Suppressor macrophage treated with lipopolysaccharide for 1 hour (primary cell): Measurements from ENCODE around the gene PITPNM3.
"Not testable (repeated sequence)": the region's sequence is repeated elsewhere in the genome, so short reads cannot be mapped to it uniquely, and the experiment has no call there.

Experiments
- DNase-seq, 3 donors: peaks; one replicate each; pipeline ENCODE4 v3.0.0-alpha.2; 2020 to 2022

PITPNM3 gene

GRCh38 chr17:6497496-6498221 is 58.7 kb downstream of the PITPNM3 start:
- no peak for DNase-seq

- DNase-seq = peak; percentile 20 to 45 (median 39)
Measured at GRCh38 chr17:6496640-6497441, 59.5 kb downstream of the PITPNM3 start.

- DNase-seq = peak; percentile 53 to 75 (median 61)
Measured at GRCh38 chr17:6496116-6496481, 60.3 kb downstream of the PITPNM3 start.

- DNase-seq = no peak
Measured at GRCh38 chr17:6495450-6496115, 60.8 kb downstream of the PITPNM3 start.

GRCh38 chr17:6494239-6494941 is 62.0 kb downstream of the PITPNM3 start:
- no peak for DNase-seq

- no peak for DNase-seq
Measured at GRCh38 chr17:6492892-6493674, 63.3 kb downstream of the PITPNM3 start.

- no peak for DNase-seq
Measured at GRCh38 chr17:6491071-6491700, 65.2 kb downstream of the PITPNM3 start.

- DNase-seq = no peak
Measured at GRCh38 chr17:6489016-6489550, 67.3 kb downstream of the PITPNM3 start.

- no peak for DNase-seq
Measured at GRCh38 chr17:6488008-6488539, 68.3 kb downstream of the PITPNM3 start.

GRCh38 chr17:6487251-6488007 is 68.9 kb downstream of the PITPNM3 start:
- DNase-seq = no peak

- DNase-seq = no peak
Measured at GRCh38 chr17:6485646-6486412, 70.5 kb downstream of the PITPNM3 start.

- DNase-seq = no peak
Measured at GRCh38 chr17:6483507-6483906, 72.8 kb downstream of the PITPNM3 start.

GRCh38 chr17:6482796-6483195 is 73.6 kb downstream of the PITPNM3 start:
- not testable (repeated sequence) for DNase-seq

- no peak for DNase-seq
Measured at GRCh38 chr17:6482105-6482455, 74.3 kb downstream of the PITPNM3 start.

- no peak for DNase-seq
Measured at GRCh38 chr17:6480303-6480675, 76.1 kb downstream of the PITPNM3 start.

- no peak for DNase-seq
Measured at GRCh38 chr17:6479622-6480302, 76.6 kb downstream of the PITPNM3 start.

- no peak for DNase-seq
Measured at GRCh38 chr17:6478486-6478885, 77.9 kb downstream of the PITPNM3 start.

GRCh38 chr17:6477831-6478383 is 78.4 kb downstream of the PITPNM3 start:
- no peak for DNase-seq

GRCh38 chr17:6476810-6477179 is 79.6 kb downstream of the PITPNM3 start:
- no peak for DNase-seq
